A549 (cell line): ENCODE results near the gene PHF2.

Experiments
- HDAC2 ChIP-seq: fragments of 200-600 bp; sonication (generic); IDR thresholded peaks from 2 replicates; pipeline ENCODE4 v1.6.1; 2016
- JUNB ChIP-seq: fragments of >200 bp; sonication (Bioruptor Twin); formaldehyde crosslinking; IDR thresholded peaks from 2 replicates; pipeline ENCODE4 v1.6.1; 2016
- PHF8 ChIP-seq: fragments of 200-600 bp; sonication (generic); IDR thresholded peaks from 2 replicates; pipeline ENCODE4 v1.6.1; 2016; ENCODE audit warnings: low read depth, mild to moderate bottlenecking, antibody characterized with exemption, moderate library complexity, borderline replicate concordance
- POLR2A ChIP-seq: IDR thresholded peaks from 2 replicates; pipeline ENCODE4 v1.6.1; 2012; ENCODE audit warnings: mild to moderate bottlenecking, low read length
- RAD21 ChIP-seq, 2 experiments: fragments of >200 bp in 1 of 2; sonication (Bioruptor Twin) in 1 of 2; formaldehyde crosslinking in 1 of 2; IDR thresholded peaks in 1 of 2; conservative IDR thresholded peaks in 1 of 2; 2 replicates in 1 of 2; 3 replicates in 1 of 2; pipeline ENCODE4 v1.6.1; 2012 to 2018; ENCODE audit warnings: inconsistent platforms in 1 of 2
- SREBF2 ChIP-seq: fragments of 450-650 bp; IDR thresholded peaks from 2 replicates; pipeline ENCODE4 v1.6.1; 2014; ENCODE audit warnings: mild to moderate bottlenecking, moderate library complexity
- TF ChIP-seq, protein P1 (sequence below): fragments of >200 bp; sonication (Bioruptor Twin); formaldehyde crosslinking; IDR thresholded peaks from 3 replicates; pipeline ENCODE4 v1.5.1; 2016
- TF ChIP-seq, protein P2 (sequence below): IDR thresholded peaks from 2 replicates; pipeline ENCODE4 v1.6.1; 2012

- TF ChIP-seq, protein P1, sequence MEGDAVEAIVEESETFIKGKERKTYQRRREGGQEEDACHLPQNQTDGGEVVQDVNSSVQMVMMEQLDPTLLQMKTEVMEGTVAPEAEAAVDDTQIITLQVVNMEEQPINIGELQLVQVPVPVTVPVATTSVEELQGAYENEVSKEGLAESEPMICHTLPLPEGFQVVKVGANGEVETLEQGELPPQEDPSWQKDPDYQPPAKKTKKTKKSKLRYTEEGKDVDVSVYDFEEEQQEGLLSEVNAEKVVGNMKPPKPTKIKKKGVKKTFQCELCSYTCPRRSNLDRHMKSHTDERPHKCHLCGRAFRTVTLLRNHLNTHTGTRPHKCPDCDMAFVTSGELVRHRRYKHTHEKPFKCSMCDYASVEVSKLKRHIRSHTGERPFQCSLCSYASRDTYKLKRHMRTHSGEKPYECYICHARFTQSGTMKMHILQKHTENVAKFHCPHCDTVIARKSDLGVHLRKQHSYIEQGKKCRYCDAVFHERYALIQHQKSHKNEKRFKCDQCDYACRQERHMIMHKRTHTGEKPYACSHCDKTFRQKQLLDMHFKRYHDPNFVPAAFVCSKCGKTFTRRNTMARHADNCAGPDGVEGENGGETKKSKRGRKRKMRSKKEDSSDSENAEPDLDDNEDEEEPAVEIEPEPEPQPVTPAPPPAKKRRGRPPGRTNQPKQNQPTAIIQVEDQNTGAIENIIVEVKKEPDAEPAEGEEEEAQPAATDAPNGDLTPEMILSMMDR: no peak
- TF ChIP-seq JUNB: no peak
- no peak for TF ChIP-seq POLR2A
- no peak for TF ChIP-seq SREBF2
- TF ChIP-seq PHF8: no peak
- TF ChIP-seq, protein P2, sequence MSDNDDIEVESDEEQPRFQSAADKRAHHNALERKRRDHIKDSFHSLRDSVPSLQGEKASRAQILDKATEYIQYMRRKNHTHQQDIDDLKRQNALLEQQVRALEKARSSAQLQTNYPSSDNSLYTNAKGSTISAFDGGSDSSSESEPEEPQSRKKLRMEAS: no peak
- TF ChIP-seq HDAC2: no peak
- no peak for TF ChIP-seq RAD21 (conservative IDR thresholded peaks at IDR 0.05 in 1 of 2, IDR thresholded peaks at IDR 0.05 in 1 of 2)
Observed at GRCh38 chr9:93599571-93600403, 23.4 kb downstream of the PHF2 start.
